C4-2B (cell line): Measurements from ENCODE around the gene CXCR6.

Experiments used
- H3K27ac ChIP-seq: fragments of 450-650 bp; 2 replicates; pipeline ENCODE4 v1.5.1; 2017
- CTCF ChIP-seq: fragments of 450-650 bp; conservative IDR thresholded peaks from 2 replicates; pipeline ENCODE4 v1.5.1; 2017; ENCODE audit warnings: mild to moderate bottlenecking
- ZFX ChIP-seq: fragments of 450-650 bp; IDR thresholded peaks from 2 replicates; pipeline ENCODE4 v1.6.1; 2017

CXCR6 gene

GRCh38 chr3:45907769-45908705, 35.2 kb upstream of the CXCR6 start:
- no peak for TF ChIP-seq CTCF
- no peak overlapping the region for H3K27ac ChIP-seq

DNA sequence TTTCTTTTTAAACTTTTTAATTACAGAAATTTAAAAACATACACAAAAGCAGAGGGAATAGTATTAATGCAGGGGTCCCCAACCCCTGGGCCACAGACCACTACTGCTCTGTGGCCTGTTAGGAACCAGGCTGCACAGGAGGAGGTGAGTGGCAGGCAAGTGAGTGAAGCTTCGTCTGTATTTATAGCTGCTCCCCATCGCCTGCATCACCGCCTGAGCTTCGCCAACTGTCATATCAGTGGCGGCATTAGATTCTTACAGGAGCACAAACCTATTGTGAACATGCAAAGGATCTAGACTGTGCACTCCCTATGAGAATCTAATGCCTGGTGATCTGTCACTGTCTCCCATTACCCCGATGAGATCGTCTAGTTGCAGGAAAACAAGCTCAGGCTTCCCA, 34.5 kb upstream of the CXCR6 start:
- TF ChIP-seq CTCF = no peak
- TF ChIP-seq ZFX = no peak
- H3K27ac ChIP-seq = no peak overlapping the region

DNA sequence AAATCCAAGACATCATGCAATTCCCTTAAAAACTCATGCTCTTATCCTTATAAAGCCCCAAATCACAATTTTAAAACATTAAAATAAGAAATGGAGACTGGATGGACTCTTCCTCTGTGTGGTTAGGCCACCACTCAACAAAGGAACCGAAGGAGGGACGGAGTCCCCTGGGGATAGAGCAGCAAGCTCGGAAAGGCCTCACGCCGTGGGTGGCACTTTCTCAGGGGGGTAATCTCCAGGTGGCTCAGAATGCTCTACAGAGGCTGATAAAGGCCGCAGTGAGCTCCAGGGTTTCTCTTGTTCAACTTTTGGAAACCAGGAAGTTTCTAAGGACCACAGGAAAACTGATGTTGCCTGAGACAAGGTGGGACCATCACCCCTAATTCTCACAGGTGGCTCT, 33.7 kb upstream of the CXCR6 start:
- TF ChIP-seq CTCF (no peak), ZFX (no peak)
- no peak overlapping the region for H3K27ac ChIP-seq

GRCh38 chr3:45910892-45911291, 32.4 kb upstream of the CXCR6 start:
- TF ChIP-seq CTCF = no peak
- TF ChIP-seq ZFX = no peak
- no peak overlapping the region for H3K27ac ChIP-seq

GRCh38 chr3:45911511-45912226, 31.6 kb upstream of the CXCR6 start:
- H3K27ac ChIP-seq = no peak overlapping the region
- no peak for TF ChIP-seq CTCF
- TF ChIP-seq ZFX = no peak

GRCh38 chr3:45912435-45912834, 30.8 kb upstream of the CXCR6 start:
- no peak for TF ChIP-seq ZFX
- TF ChIP-seq CTCF = no peak

GRCh38 chr3:45914362-45915058, 28.8 kb upstream of the CXCR6 start:
- no peak overlapping the region for H3K27ac ChIP-seq
- no peak for TF ChIP-seq CTCF
- TF ChIP-seq ZFX = no peak

More at GRCh38 chr3:45912435-45912834, 30.8 kb upstream of the CXCR6 start:
- H3K27ac ChIP-seq = no peak overlapping the region
